ENCODE results near the gene SPACA7. TPM values are rescaled to one million over a fixed set of nuclear protein-coding genes. Genes with fewer than 3 reads are reported as not detected.

SPACA7 gene
- total and polyA plus RNA-seq, 9 of the 15 experiments (the other 6 are each of a cell fraction or from before 2014, with no cell fraction given): not detected

- Histone ChIP-seq H3K27me3 (ENCODE audit: control insufficient read depth in 2 of 2, insufficient read depth in 2 of 2, low read length in 2 of 2) (peaks cover 14 to 43% of the 10 kb centered on the region in 2 experiments; a peak in 4 of 5 replicates), H3K79me2 (ENCODE audit: control insufficient read depth, insufficient read depth, low read length) (no peaks in the 10 kb centered on the region), H3K27ac (ENCODE audit: extremely low read depth, low read depth, low read length) (no peak overlapping the region), H3K4me2 (ENCODE audit: insufficient read depth, low read length) (no peak overlapping the region), H2AFZ (ENCODE audit: low read depth, low read length) (no peak overlapping the region), H3K9me1 (ENCODE audit: control insufficient read depth, insufficient read depth, low read length) (no peaks in the 10 kb centered on the region), H3K4me3 (no peak overlapping the region), H3K9ac (ENCODE audit: insufficient read depth in 1 of 2, low read depth in 2 of 2, low read length in 2 of 2) (no peak overlapping the region), H3K9me3 (replicated peaks; ENCODE audit: control insufficient read depth, insufficient read depth, low read depth, low read length) (no peaks in the 10 kb centered on the region), H3K4me1 (replicated peaks in 1 of 2; ENCODE audit: control insufficient read depth in 2 of 2, insufficient read depth in 2 of 2, low read length in 2 of 2) (peaks cover 0 to 6% of the 10 kb centered on the region in 2 experiments; a peak in 1 of 5 replicates), H4K20me1 (replicated peaks; ENCODE audit: control insufficient read depth, insufficient read depth, low read length) (no peaks in the 10 kb centered on the region), H3K36me3 (ENCODE audit: control insufficient read depth, insufficient read depth, low read length) (no peaks in the 10 kb centered on the region)
- intact Hi-C loops (cut with micrococcal nuclease) (loop anchor here (5.0 kb wide), 1 partner anchor 150 kb away; no protein-coding TSS in a partner anchor), in situ Hi-C loops (cut with MboI) (no loop called here)
- CTCF ChIA-PET (ENCODE audit: low intra/inter-chr PET ratio): no interaction called here
- FAIRE-seq (no peak), DNase-seq (ENCODE audit: extremely low read depth in 1 of 4, low spot score in 3 of 4) (no peak), ATAC-seq (no peak)
- WGBS (ENCODE audit: insufficient coverage, low coverage, missing lambda C conversion rate): 0% methylated on average over 7 of the region's 13 CpGs
- no TSS peak for BruUV-seq (replicated peaks)
- POLR2A ChIA-PET: no interaction called here
- TF ChIP-seq CXXC5 (CRISPR knock-in tag; IDR thresholded peaks at IDR 0.05): no peak
- TF ChIP-seq CHD7 (IDR thresholded peaks at IDR 0.05; ENCODE audit: low read depth, low read length): no peak
- no peak for TF ChIP-seq E2F8 (IDR thresholded peaks at IDR 0.05; ENCODE audit: low read depth, partially characterized antibody)
- no peak for TF ChIP-seq RBBP5 (IDR thresholded peaks at IDR 0.05; ENCODE audit: borderline replicate concordance, insufficient read depth, low read length, poor library complexity, severe bottlenecking)
- TF ChIP-seq ZNF133 (CRISPR knock-in tag; IDR thresholded peaks at IDR 0.05): no peak
- no peak for TF ChIP-seq HNRNPK (IDR thresholded peaks at IDR 0.05; ENCODE audit: low read depth, low read length, poor library complexity, severe bottlenecking)
- TF ChIP-seq ZNF785 (CRISPR knock-in tag; IDR thresholded peaks at IDR 0.05): no peak
These were observed 81.3 kb downstream of the SPACA7 start for GRCh38 chr13:112457485-112457884.

Measured in K562 (cell line).